GM23248 (cell line): ENCODE data around the gene MFAP4.

ENCODE experiments used
- EZH2 ChIP-seq: fragments of 200-600 bp; sonication (generic); IDR thresholded peaks from 2 replicates; pipeline ENCODE4 v1.6.1; 2018; ENCODE audit warnings: antibody characterized with exemption, mild to moderate bottlenecking; ENCODE audit not compliant: insufficient read depth, poor library complexity, severe bottlenecking
- EZH2phosphoT487 ChIP-seq: fragments of 200-600 bp; sonication (generic); IDR thresholded peaks from 2 replicates; pipeline ENCODE4 v1.6.1; 2018; ENCODE audit warnings: antibody characterized with exemption, moderate library complexity, mild to moderate bottlenecking, low read depth; ENCODE audit not compliant: insufficient read depth

DNA sequence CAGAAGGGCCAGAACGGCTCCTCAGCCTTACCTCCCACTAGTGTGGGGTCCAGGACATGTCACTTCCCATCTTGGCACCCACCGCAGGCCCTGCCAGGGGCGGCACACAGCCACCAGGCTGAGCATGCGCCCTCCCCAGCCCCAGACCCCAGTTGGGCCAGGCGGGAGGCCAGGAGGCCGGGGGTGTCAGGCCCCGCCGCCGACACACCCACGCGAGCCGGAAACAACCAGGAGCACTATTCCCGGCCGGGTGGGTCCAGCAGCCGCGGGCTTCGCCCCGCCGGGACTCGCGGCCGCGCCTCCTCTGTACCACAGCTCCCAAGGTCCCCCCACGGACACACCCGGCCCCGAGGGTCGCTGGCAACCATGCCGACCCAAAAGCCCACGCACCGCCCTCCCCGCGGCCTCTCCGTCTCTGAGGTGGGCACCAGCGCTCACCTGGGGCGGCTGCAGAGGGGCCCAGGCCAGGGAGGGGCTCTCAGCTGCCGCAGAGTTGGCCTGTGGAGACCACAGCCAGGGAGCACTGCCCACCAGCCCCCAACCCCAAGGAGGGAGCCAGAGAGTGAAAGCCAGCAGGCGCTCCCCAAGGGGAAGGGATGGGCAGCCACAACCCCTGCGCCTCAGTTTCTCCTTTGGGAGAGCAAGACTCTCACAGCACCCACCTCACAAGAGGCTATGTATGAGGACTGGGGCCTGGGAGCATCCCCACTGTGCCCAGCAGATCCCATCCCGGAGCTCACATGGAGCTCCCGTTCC lies 42.5 kb downstream of the MFAP4 start:
- TF ChIP-seq EZH2: no peak
- no peak for TF ChIP-seq EZH2phosphoT487
